HG02759 (cell line): ENCODE results near the gene STAT4.

Source experiments
- ATAC-seq: cut with Tn5 transposase; IDR thresholded peaks from one replicate; pipeline ENCODE4 v1.9.1; 2021; ENCODE audit warnings: mild to moderate bottlenecking, moderate library complexity; ENCODE audit not compliant: unreplicated experiment

The STAT4 gene, protein sequence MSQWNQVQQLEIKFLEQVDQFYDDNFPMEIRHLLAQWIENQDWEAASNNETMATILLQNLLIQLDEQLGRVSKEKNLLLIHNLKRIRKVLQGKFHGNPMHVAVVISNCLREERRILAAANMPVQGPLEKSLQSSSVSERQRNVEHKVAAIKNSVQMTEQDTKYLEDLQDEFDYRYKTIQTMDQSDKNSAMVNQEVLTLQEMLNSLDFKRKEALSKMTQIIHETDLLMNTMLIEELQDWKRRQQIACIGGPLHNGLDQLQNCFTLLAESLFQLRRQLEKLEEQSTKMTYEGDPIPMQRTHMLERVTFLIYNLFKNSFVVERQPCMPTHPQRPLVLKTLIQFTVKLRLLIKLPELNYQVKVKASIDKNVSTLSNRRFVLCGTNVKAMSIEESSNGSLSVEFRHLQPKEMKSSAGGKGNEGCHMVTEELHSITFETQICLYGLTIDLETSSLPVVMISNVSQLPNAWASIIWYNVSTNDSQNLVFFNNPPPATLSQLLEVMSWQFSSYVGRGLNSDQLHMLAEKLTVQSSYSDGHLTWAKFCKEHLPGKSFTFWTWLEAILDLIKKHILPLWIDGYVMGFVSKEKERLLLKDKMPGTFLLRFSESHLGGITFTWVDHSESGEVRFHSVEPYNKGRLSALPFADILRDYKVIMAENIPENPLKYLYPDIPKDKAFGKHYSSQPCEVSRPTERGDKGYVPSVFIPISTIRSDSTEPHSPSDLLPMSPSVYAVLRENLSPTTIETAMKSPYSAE

DNA sequence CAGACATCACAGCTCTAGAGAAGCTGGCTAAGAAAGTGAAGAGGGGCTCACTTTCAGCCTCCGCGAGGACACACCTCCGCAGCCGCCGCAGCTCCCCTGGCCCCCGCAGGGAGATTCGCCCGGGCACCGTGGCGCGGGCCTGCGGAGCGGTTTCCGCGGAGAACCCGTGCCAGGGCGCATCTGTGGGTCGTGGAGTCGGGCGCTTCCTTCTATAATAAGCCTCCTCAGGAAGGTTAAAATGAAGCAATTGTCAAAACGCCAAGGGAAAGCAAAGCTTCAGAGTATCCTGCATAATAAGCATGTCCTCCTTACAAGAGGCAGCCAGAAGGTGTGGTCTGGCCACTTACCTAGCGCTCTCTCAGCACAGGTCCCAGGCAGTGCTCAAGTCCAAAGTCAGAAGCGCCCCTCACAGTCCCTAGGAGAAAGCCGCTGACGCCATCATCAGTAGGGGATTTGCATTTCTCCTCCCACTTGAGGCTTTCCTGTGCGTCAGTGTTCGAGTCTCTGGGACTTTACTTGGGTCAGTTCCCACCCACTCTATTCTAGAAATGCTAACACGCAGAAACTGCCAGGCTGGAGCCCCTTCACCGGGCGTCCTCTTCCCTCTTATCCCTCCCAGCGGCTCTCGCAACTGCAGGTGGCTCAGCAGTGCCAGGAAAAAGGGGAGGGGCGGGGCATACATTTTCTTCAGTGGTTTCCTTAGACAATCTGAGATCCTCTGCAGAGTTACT lies at the start of gene STAT4:
TSS of gene STAT4 (minus strand) at position 395 of the 731 bp plus-strand sequence. CDS start 2,791 bp downstream, outside the sequence.
- peak; percentile 88 for ATAC-seq

DNA sequence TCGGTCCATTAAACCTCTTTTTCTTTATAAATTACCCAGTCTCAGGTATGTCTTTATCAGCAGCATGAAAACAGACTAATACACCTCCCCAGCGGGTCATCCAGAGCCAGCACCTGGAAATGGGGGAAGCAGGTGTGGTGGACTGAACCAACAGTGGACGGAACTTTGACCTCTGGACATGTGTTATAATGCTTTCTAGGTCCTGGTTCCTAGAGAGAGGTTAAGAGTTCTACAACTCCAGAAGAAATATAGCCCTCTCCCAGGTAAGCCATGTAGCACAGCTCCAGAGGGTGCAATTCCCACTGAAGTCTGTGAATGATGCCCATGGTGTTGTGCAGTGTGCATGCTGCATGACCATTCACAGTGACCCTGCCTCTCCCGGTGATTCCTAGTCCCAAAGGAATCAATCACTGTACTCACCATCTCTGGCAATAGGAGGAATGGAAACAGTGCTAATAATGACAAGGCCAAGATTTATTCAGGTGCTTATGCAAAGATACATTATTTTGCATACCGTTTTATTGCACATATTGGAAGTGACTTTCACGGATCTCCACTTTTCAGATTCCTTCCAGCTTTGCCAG lies 49.2 kb upstream of the STAT4 start:
- ATAC-seq, result no peak

DNA sequence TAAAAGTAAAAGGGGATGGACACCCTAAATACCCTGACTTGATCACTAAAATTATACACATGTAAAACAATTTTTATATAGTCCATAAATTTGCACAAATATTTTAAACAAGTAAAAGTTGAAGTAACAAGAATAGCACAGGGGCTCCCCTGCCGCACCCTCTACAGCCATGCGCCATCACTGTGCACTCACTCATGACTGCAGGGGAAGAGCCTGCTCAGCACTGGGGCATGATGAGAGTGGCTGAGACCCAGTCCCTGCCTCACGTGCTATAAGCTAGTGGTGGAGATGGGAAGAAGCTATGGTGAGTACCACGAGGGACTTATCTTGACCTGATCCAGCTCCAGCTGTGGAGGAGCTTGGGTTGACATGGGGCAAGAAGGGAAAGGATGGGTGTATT lies 47.5 kb upstream of the STAT4 start:
- ATAC-seq, result no peak

DNA sequence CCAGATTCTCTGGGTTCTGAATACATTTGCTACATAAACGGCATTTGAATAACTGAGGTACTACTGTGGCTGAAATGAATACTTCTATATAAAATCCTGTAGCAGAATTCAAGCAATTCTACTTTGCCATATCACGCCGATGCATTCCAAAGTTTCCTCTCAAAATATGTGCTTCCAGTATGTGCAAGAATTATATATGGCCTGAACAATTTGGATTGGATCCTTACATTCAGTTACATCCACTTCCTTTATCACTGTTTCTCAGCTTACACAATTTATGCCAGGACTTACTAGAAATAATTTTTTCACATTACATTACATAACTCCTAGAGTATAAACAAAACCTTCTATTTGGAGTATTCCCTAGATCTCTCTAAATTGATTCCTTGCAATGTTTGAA lies 46.3 kb upstream of the STAT4 start:
- no peak for ATAC-seq

DNA sequence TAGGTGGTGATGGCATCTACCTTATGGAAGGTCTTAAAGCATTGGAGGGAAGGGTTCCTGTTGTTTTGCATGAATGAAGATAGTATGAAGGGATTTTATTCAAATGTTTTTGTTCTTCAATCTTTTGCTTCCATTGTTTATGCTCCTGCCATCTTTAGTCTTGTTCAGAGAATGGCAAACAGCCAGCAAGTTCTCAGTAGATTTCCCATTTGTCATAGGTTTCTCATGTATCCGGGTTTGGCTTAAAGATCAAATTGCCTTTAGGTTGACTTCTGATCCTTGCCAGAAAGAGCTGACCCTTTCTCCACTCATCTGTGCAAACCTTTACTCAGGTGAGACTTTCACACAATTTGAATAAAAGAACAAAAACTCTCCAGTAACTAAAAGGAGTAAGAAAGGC lies 44.2 kb upstream of the STAT4 start:
- no peak for ATAC-seq

DNA sequence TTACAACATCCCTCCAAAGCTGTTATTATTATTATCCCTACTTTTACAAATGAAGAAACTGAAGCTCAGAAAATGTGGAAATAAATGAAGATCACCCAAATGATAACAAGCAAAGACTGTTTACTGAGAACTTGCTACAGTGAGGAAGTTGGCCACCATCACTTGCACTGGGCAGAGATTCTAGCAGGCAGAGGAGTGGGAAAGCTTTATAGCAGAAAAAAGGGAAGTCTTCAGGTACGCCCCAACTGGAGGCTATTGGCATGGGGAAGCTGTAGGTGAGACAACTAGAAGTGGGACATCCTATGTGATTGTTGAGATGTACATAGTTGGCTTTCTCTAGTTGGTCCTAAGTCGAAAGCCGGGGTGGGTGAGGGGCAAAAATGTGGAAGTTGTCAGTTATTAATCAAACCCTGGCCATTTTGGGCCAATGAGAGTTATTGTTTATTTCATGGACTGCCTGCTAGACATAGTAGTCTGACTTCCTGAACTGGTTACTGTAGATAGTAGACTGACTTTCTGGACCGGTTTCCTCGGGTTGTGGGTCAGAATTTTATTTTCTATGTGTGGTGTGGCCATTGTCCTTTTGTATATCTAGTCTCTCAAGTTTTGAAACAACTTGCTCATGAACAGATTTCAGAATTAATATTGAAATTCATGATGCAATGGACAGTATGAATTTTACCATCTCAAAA lies 40.2 kb upstream of the STAT4 start:
- ATAC-seq, result no peak

DNA sequence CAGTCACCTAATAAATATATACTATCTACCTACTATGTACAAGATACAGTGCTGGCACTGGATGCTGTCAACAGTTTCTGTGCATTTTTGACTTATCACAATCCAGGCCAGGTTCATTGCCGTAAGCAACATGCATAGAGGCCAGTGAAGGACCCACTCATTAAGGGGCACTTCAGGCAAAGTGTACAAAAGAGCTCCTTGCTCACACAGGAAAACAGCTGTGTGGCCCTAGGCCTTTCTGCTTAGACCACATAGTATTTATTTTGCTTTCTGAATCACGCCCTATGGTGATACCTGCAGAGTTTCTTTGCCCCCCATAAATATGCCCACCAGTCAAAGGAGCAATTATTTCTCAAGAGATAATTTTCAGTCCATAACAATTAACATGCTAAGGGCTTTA lies 39.6 kb upstream of the STAT4 start:
- ATAC-seq, result no peak

DNA sequence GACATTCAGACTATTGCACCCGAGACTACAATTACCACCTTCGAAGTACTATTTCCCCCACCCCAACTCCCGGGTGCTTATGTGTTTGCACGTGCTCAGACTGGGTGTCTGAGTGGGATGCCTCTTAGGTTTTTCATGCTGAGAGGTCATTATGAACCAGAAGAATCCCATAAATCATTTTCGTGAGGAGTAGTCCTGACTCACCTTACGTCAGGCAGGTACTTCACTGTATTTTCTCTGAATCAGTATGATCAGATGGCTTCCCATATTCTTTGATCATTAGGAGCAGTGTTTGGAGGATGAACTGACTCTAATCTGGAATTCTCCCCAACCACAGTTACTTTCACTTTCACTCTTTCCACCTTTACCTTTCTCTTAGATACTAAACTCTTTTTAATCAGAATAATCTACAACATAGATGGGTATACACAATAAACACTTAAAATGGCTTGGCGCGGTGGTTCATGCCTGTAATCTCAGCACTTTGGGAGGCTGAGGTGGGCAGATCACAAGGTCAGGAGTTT lies 38.4 kb upstream of the STAT4 start:
- ATAC-seq, result no peak

DNA sequence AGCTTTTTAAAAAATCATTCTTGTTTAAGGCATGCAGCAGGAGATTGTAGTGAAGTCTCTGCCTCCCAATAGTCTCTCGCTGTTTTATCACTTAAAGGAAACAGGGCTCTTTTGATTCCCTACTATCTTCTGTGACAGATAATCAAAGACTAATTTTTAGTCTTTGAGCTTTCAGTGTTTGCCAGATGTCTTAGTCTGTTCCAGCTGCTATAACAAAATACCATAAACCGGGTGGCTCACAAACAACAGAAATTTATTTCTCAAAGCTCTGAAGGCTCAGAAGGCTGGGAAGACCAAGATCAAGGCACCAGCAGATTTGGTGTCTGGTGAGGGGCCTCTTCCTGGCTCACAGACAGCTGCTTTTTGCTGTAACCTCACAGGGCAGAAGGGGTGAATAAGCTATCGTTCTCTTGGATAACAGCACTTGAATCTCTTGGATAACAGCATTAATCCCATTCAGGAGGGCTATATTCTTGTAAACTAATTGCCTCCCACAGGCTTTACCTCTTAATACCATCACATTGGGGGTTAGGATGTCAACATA lies 37.8 kb upstream of the STAT4 start:
- no peak for ATAC-seq

DNA sequence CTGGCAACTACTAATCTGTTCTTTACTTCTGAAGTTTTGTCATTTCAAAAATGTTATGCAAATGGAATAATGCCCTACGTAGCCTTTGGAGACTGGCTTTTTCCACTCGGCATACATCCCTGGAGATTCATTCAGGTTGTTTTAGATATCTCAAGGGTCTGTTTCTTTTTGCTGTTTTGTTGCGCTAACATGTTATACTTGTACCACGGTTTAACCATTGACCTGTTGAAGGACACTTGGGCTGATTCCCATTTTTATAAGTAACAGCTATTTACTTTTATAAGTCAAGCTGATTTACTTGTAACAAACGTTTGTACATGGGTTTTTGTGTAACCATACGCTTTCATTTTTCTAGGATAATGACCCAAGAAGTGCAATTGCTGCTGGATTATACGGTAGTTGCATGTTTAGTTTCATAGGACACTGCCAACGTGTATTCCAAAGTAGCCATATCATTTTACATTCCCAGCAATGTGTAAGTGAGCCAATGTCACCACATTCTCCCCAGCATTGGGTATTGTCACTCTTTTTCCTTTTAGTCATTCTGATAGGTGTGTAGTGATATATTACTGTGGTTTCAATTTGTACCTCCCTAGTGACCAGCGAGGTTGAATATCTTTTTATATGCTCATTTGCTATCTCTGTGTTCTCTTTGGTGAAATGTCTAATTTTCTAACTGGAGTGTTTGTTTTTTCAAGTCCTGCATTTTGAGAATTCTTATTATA lies 36.5 kb upstream of the STAT4 start:
- ATAC-seq, result no peak

DNA sequence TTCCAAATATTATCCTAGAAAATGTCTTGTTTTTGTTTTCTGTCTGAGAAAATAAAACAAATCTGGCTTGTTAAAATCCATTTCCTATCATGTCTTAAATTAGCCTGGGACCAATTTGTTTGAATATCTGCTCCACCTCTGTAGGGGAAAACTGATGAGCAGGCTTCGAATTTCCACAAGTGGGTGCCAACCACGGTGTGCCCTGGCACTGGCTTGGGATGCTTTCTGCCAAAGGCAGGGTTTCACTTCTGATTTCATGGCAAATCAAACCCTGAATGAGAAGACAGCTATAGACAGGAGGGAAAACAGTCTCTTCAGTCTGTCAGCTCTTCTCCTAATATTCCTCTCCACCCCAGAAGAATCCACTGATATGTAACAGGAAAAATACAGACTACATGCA lies 33.7 kb upstream of the STAT4 start:
- ATAC-seq, result no peak

DNA sequence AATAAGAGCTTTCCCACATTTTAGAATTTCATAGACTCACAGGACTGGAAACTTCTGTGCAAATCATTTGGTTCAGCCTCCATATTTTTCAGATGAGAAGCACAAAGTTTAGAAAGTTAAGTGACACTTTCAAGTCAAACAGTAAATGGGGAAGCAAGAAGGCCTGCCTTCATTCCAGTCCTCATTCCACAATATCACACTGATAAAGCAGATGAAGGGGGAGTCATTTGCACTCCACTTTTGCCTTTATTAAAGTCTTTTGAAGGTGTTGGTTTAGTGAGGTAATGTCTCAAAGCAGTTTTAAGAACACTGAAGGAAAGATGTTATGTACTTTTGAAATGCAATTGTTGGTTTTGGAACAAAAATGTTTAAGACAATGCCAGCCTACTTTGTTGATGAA lies 32.7 kb upstream of the STAT4 start:
- no peak for ATAC-seq

DNA sequence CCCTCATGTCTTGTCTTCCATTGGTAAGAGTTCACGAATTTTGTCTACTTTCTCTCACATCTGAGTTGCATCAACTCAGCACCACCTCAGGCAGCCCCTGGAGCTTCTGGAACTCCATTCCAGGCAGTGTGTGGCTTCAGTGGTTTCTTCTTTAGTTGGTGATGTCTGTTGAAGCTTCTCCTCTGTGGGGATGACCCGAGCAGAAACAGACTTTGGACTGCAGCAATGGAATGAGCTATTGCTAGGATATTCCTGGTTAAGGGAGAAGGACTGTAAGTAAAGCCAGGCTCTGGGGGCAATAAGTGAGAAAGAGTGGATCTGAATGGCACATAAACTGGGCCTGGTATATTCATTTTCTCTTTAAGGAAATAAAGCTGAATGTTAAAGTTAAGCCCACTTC lies 32.3 kb upstream of the STAT4 start:
- ATAC-seq, result no peak

DNA sequence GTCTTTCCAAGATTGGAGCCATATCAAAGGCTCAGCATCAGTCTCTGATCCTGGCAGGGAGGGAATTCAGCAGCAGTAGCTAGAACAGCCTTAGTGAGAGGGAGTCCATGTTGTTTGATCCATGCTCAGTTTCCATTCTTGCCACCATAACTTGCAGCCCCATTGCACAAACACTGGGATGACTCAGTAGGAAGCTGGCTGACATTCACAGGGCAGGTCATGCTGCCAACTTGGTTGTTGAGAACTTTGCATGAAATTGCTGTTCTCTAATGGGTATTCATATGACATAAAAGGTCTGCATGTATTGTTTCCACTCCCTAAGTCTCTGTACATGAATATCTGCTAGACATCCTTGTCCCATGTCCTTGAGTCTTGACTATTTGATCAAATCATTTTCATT lies 29.9 kb upstream of the STAT4 start:
- no peak for ATAC-seq

DNA sequence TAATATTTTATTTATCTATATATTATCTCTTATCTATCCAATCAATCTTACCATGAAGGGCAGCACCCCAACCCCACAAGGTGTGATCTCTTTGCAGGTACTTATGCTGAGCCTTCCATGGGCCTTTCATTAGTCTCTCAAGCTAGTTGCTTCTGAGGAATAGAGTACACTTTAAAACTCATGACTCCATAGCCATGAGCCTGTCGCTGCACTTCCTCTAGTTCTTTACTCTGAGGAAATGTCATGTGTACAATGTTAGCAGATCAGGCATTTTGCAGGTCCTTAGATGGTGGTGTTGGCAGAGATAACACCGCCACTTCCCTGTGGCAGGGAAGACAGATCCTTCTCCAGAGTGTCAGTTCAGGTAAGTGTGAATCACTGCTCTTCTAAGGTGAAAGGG lies 29.5 kb upstream of the STAT4 start:
- ATAC-seq, result no peak

DNA sequence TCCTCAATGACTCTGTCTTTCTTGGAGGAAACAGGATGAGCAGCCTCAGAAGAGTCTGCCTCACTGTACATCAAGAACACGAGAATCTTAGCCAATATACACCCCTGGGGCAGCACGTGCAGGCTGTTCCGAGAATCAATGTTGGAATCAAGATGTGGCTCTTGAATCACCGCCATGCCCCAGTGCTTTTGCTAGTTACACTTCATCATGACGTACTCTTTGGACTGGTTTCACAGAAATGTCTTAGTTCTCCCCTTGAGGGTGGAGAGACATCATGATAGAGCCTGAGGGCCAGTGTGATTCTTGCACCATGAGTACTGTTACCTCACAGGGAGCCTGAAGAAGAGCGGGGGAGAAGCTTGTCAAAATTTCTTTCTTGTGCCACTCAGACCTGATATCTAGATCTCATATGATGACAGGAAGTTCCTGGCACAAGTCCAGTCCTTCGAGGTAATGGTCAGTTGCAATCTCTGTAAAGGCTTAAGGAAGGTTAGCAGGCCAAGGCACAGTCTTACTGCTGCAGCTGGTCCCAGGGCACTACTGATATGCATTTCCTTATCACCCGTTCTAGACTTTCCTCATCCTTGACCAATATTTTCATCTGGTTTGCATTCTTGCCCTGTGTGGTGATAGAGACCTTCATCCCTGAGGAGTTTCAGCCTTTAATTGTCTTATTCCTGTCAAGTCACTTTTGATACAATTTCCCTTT lies 28.2 kb upstream of the STAT4 start:
- ATAC-seq, result no peak

DNA sequence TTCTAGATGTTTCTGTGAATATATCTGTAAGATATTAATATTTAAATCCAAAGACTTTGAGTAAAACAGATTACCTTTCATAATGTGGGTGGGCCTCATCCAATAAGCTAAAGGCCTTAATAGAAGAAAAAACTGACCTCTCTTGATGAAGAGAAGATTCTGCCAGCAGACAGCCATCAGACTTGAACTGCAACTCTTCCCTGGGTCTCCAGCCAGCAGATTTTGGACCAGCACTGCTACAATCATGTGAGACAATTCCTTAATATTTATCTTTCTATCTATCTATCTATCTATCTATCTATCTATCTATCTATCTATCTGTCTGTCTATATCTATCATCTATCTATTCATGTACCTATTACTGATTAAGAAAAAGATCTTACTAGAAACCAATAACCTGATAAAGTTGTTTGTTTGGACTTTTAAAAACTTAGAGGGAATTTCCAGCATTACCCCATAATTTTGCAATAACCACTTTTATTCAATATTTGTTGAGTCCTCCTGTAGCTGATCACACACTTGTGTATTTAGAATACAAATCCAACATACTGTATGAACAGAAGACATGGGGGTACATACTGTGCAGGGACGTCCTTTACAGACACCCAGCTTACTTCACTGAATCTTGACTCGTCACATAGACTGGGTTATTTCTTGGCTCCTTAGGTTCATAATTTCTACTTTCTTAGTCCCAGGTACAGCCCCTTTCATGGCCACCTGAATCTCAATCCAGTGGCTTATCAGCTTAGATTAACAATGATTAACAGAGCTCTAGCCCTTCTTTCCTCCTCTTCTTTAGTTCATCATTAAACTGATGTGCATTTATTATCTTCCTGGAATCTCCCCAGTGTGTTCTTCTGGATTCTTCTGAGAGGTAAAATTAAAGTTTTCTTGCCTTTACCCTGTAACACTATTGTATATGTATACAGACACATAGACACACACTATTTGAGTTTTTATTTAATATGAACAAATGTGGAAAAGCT lies 27.2 kb upstream of the STAT4 start:
- ATAC-seq, result no peak
